Right cardiac atrium (tissue), 5 donors: ENCODE results near the gene SLC22A4. TPM values are rescaled to one million over a fixed set of nuclear protein-coding genes. Genes with fewer than 3 reads are reported as not detected.

Experiments used
- ATAC-seq, 2 donors: fragments of 200-7000 bp; cut with Tn5 transposase; one replicate each; pipeline versions ENCODE4 v1.8.0 to v1.9.1; 2020; ENCODE audit warnings: moderate library complexity in 2 of 2, mild to moderate bottlenecking in 1 of 2
- DNase-seq, 3 donors: peaks; one replicate each; pipeline ENCODE4 v3.0.0-alpha.2; 2020
- H3K27ac ChIP-seq: one replicate; pipeline ENCODE4 v1.5.1; 2013; ENCODE audit warnings: mild to moderate bottlenecking, low read length, control low read depth, moderate library complexity
- H3K27me3 ChIP-seq: one replicate; pipeline ENCODE4 v1.6.1; 2013; ENCODE audit not compliant: control insufficient read depth, insufficient read depth
- H3K4me1 ChIP-seq: one replicate; pipeline ENCODE4 v1.6.1; 2013; ENCODE audit warnings: low read length; ENCODE audit not compliant: control insufficient read depth, insufficient read depth
- H3K4me3 ChIP-seq: one replicate; pipeline ENCODE4 v1.5.1; 2013; ENCODE audit warnings: low read length, control low read depth
- H3K9me3 ChIP-seq: one replicate; pipeline ENCODE4 v1.6.1; 2013; ENCODE audit warnings: low read length; ENCODE audit not compliant: control insufficient read depth
- WGBS: extraction: QIAGEN DNeasy Blood & Tissue Kit; methylation state at CpG from one replicate; pipeline ENCODE4 v1.1.7; 2013; 5-methylcytosine and 5-hydroxymethylcytosine counted together
- intact Hi-C, 4 donors: fragments of 100-400 bp; cut with DNase I; formaldehyde crosslinking; loops; one replicate each; pipeline versions ENCODE4 v1.11.0 to v1.14.0; 2022 to 2023
- polyA plus RNA-seq: library from polyadenylated mRNA; stranded (reverse); fragments of 200-250 nt; gene quantifications from one replicate; pipeline ENCODE4 v1.2.3, GENCODE V29; 2013
- total RNA-seq, 4 donors: library from RNA; stranded (reverse); fragmentation: NEBNext Ultra II Directional; extraction: Animal tissue kit (Norgen Biotek cat#: 25700); gene quantifications; one replicate each; pipeline ENCODE4 v1.2.1, GENCODE V29; 2021
- donor health status: healthy with polysubstance abuse.
- donor health status: DM: no; HTN: yes; CAD: no.
- donor health status: DM: no; HTN: no; CAD: no.
- donor health status: DM: no; HTN: yes; CAD: no; lungs with severe emphysema.
- donor health status: DM: yes; HTN: yes; CAD: no.

Gene SLC22A4
- total and polyA plus RNA-seq, 5 donors: 0.86 to 6.5 (median 2.1) TPM

DNA sequence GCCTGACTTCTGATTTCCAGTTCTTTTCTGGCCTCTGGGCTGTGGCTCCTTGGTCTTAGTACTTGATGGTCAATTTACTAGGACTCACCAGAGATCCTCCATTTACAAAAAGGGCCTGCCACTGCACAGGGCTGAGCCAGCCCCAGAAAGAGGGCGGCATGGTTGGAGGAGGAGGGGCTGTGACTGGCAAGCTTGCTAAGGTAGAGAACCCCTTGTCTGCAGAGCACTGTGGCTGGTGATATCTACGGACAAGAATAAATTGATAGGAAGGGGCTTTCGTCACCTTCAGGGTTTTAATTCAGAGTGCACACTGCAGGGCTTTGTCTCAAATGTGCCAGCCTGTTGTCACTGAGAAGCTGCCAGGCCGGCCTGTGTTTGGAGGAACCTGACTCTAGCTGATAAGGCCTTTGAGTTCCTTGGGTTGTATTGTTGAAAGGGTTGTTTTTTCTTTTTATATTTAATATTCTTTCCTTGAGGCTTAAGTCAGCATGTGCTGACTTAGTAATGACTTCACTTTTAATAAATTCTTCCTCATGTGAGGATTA lies 90.4 kb downstream of the SLC22A4 start:
- peaks cover 8% of the 10 kb centered on the region for H3K4me1 ChIP-seq
- H3K27me3 ChIP-seq: no peaks in the 10 kb centered on the region
- no peak overlapping the region for H3K4me3 ChIP-seq
- no peaks in the 10 kb centered on the region for H3K9me3 ChIP-seq
- DNase-seq (no peak), ATAC-seq (no peak)
- WGBS: 79% methylated on average over 4 of the region's 4 CpGs
- H3K27ac ChIP-seq: no peak overlapping the region
- intact Hi-C loops: loop anchor here in 2 of 4 donors (5.0 to 10.0 kb wide), 2 partner anchors 118 to 440 kb away; no protein-coding TSS in a partner anchor

DNA sequence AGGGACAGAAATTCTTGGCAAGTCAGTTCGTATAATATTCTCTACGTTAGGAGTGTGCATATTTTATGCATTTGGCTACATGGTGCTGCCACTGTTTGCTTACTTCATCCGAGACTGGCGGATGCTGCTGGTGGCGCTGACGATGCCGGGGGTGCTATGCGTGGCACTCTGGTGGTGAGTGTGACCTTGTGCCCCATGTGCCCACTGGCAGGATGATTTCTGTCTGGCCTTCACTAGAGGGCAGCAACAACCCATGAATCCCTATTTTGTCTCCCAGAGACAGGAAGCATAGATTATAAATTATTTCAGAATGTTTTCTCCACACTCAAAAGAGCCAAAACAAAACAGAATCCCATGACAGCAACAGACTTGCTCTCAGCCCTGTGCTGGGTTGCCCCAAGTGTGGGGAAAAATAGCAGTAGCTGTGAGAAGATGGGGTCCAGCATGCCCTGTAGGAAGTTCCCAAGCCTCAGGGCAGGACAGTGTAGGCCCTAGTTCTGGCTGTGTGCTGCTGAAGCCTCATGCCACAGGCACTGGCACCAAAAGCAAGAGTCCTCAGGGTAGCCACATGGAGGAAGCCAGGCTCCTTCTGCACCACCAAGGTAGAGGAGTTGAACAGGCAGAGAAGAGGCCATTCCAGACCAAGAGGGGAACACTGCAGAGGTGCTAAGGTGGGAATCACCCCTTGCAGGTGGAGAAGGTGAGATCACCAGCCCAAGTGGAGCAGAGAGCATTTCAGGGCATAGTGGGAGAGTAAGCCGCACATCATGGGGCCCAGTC lies 91.3 kb downstream of the SLC22A4 start:
- 38% methylated on average over 9 of the region's 9 CpGs for WGBS
- no peaks in the 10 kb centered on the region for H3K9me3 ChIP-seq
- no peak overlapping the region for H3K4me3 ChIP-seq
- peaks cover 10% of the 10 kb centered on the region for H3K4me1 ChIP-seq
- no peak for DNase-seq
- no peak overlapping the region for H3K27ac ChIP-seq
- intact Hi-C loops: loop anchor here in 3 of 4 donors (2.0 to 10.0 kb wide), 3 partner anchors 115 to 439 kb away; no protein-coding TSS in a partner anchor
- peak in 1 of 2 donors; percentile 50 for ATAC-seq
- no peaks in the 10 kb centered on the region for H3K27me3 ChIP-seq

DNA sequence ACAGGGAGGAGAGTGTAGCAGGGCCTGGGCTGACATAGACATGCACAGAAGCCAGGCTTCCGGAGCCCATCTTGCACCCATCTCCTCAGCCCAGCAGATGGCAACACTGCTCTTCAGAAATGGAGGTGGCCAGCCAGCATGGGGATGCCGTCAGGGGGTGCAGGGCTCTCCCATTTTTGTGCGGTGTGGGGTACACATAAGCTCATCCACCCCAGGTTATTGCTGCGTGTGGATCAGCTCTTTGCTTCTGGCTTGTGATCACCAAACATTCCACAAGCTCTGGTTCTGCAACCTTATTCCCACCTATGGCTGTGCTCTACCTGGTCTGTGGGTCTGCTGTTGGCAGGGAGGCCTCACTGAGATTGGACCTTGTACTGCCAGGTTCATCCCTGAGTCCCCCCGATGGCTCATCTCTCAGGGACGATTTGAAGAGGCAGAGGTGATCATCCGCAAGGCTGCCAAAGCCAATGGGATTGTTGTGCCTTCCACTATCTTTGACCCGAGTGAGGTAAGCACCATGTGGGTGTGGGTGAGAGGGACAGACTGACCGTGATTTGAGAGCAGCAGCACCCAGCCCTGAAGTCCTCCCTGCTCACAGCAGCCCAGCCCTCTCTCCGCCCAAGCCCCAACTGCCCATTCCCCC lies 92.6 kb downstream of the SLC22A4 start:
- intact Hi-C loops: loop anchor here in 3 of 4 donors (2.0 to 10.0 kb wide), 3 partner anchors 114 to 438 kb away; no protein-coding TSS in a partner anchor
- H3K4me3 ChIP-seq: no peak overlapping the region
- DNase-seq (peak; percentile 73 to 89 (median 86)), ATAC-seq (peak; percentile 86)
- H3K27ac ChIP-seq: peak overlapping the region; percentile 91
- H3K4me1 ChIP-seq: peaks cover 10% of the 10 kb centered on the region
- 26% methylated on average over 10 of the region's 10 CpGs for WGBS
- H3K27me3 ChIP-seq: no peaks in the 10 kb centered on the region
- no peaks in the 10 kb centered on the region for H3K9me3 ChIP-seq

DNA sequence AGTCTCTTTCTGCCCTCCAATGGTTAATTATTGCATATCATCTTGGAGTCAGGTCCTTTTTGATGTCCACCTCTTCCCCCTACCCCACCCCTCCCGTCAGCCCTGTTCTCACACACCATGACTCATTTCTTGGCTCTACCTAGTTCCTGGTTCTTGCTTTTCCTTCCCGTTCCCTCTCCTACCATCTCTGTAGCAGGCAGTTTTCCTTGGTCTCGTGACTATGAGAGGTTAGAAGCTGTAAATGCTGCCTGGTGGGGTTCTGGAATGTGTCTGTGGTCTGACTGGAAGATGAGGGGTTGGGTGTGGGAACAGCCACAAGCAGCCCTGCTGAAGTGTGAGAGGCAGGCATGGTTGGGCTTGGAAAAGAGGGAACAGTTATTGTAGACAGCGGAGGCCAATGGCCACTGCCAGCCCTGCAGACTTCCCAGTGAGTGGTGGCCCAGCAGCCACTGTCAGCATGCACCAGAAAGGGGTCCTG lies 93.5 kb downstream of the SLC22A4 start:
- Histone ChIP-seq H3K27ac (peak overlapping the region; percentile 97), H3K4me3 (no peak overlapping the region), H3K9me3 (no peaks in the 10 kb centered on the region), H3K27me3 (no peaks in the 10 kb centered on the region), H3K4me1 (peaks cover 10% of the 10 kb centered on the region)
- 19% methylated on average over 4 of the region's 4 CpGs for WGBS
- DNase-seq (peak; percentile 45 to 77 (median 67)), ATAC-seq (peak; percentile 86 to 91)
- intact Hi-C loops: loop anchor here in 3 of 4 donors (2.0 to 10.0 kb wide), 3 partner anchors 113 to 437 kb away; no protein-coding TSS in a partner anchor

DNA sequence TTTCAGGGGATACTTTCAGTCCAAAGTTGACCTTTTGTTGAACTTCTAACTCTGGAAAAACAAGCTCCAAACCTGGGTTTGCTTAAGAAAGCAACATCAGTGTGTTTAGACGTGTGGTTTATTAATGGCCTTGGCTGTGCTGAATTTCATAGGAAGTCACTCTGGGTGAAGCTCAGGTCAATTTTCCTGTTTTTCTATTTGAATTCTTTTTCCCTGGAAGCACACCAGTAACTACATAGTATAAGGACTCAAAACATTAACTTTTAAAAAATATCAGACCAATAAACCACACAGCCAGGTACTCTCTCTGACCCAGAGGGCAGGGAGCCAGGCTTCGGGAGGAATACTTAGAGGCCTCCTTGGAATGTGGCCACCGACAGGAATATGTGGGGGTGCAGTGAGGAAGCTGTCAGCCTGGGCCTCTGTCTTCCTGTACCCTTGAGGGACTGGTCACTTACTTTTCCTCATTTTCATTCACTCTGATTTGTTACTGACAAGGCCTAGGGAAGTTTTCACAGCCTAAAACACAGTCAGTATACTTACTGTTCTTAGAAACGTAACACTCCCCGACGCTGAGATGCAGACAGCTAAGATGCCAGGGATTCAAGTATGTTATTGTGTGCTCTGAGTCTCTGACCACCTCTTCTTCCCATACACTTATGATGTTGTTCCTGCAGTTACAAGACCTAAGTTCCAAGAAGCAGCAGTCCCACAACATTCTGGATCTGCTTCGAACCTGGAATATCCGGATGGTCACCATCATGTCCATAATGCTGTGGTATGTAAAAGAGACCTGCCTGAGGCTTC lies 94.3 kb downstream of the SLC22A4 start:
- peak; percentile 34 to 51 for ATAC-seq
- no peaks in the 10 kb centered on the region for H3K27me3 ChIP-seq
- H3K4me1 ChIP-seq: peaks cover 10% of the 10 kb centered on the region
- no peaks in the 10 kb centered on the region for H3K9me3 ChIP-seq
- intact Hi-C loops: loop anchor here in 2 of 4 donors (5.0 to 10.0 kb wide), 2 partner anchors 114 to 436 kb away; no protein-coding TSS in a partner anchor
- H3K27ac ChIP-seq: peak overlapping the region; percentile 97
- DNase-seq: peak; percentile 37 to 78 (median 69)
- 39% methylated on average over 8 of the region's 8 CpGs for WGBS
- no peak overlapping the region for H3K4me3 ChIP-seq

DNA sequence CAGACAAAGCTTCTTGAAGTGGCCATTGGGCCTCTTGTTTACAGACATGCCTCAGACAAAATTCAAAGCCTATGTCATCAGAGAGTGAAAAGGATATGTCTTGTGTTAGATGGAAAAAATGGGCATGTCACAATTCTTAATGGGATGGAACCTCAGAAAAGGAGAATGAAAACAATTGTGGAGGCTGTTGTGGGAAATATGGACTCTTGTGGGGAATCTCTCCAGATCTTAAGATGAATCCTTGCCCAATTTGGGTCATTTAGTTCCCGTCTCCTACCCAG lies 94.8 kb downstream of the SLC22A4 start:
- no peak overlapping the region for H3K4me3 ChIP-seq
- intact Hi-C loops: loop anchor here in 2 of 4 donors (5.0 to 10.0 kb wide), 2 partner anchors 113 to 436 kb away; no protein-coding TSS in a partner anchor
- peak overlapping the region; percentile 70 for H3K27ac ChIP-seq
- DNase-seq (no peak), ATAC-seq (no peak)
- peaks cover 10% of the 10 kb centered on the region for H3K4me1 ChIP-seq
- WGBS: 80% methylated on average over 1 of the region's 1 CpG
- no peaks in the 10 kb centered on the region for H3K27me3 ChIP-seq
- no peaks in the 10 kb centered on the region for H3K9me3 ChIP-seq

DNA sequence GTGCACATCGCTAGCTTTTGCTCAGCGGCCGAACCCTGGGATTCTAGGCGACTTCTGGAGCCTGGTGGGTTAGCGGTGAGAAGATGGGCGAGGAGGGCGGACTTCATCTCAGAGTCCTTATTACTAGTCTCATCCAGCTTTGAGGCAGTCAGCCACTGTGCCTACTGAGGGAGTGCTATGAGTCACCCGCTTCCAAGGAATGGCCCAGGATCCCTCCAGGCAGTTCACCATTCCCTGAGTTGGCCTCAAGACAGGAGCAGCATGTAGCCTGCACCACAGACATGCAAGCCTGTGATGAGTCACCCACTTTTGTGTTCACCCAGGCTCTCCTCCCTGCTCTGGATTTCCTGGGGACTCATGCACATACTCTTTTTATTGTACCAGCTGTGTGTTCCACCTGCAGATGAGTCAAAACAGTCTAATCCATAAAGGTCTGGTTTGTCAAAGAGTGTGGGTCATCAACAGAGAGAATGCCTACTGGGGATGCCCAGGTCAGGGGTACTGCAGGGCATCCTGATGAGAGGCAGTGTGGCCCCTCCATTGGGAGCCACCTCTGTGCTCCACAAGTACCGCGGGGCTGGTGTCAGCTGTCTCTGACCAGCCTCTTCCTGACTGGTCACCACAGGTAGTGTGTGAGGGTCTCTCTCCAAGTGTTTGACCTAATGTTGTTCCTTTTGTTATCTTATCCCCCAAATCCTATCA lies 95.5 kb downstream of the SLC22A4 start:
- Histone ChIP-seq H3K27me3 (no peaks in the 10 kb centered on the region), H3K4me3 (no peak overlapping the region), H3K27ac (peak overlapping the region; percentile 20), H3K9me3 (no peaks in the 10 kb centered on the region), H3K4me1 (peaks cover 10% of the 10 kb centered on the region)
- ATAC-seq: peak in 1 of 2 donors; percentile 11
- 96% methylated on average over 10 of the region's 10 CpGs for WGBS
- DNase-seq: peak in 1 of 3 donors; percentile 59
- intact Hi-C loops: loop anchor here in 3 of 4 donors (5.0 to 10.0 kb wide), 2 partner anchors 113 to 435 kb away; no protein-coding TSS in a partner anchor

DNA sequence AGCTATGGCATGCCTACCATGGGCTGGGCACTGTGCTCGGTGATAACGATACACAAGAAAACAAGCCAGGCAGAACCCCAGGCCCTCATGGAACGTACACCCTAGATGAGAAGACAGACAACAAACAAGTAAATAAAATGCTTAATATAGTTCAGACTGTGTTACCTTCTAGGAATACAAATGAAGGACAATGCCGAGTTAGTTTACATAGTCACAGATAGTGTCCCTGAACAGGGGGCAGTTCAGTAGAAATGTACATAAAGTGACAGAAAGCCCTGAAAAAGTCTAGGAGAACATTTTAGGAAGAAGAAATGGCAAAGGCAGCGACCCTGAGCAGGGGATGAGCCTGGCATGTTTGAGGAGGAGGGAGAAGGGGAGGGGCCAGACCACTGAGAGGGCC lies 97.1 kb downstream of the SLC22A4 start:
- no peaks in the 10 kb centered on the region for H3K9me3 ChIP-seq
- peaks cover 10% of the 10 kb centered on the region for H3K4me1 ChIP-seq
- WGBS: 75% methylated on average over 5 of the region's 5 CpGs
- intact Hi-C loops: loop anchor here in 1 of 4 donors (5.0 kb wide), 1 partner anchor 111 kb away; no protein-coding TSS in a partner anchor
- DNase-seq: no peak
- no peak overlapping the region for H3K27ac ChIP-seq
- no peak overlapping the region for H3K4me3 ChIP-seq
- no peaks in the 10 kb centered on the region for H3K27me3 ChIP-seq
- ATAC-seq: no peak

DNA sequence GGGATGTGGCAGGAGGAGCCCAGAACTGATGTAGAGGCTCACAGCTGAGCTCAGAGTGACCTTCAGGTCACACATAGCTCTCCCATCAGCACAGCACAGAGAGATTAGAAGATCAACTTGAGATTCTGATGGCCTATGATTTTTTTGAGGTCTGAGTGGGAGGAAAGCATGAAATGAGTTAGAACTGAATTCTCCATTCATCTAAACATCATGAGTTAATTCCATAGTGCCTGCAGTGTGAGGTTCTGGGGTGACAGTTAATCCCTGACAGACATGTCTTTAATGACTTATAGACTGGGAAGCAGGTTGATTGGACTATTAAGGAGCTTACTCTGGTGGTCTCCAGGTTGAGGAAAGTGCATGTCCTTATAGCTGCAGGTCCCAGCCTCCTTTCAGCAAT lies 97.7 kb downstream of the SLC22A4 start:
- Histone ChIP-seq H3K27me3 (no peaks in the 10 kb centered on the region), H3K27ac (no peak overlapping the region), H3K4me3 (no peak overlapping the region), H3K4me1 (peaks cover 7% of the 10 kb centered on the region), H3K9me3 (no peaks in the 10 kb centered on the region)
- intact Hi-C loops: loop anchor here in 1 of 4 donors (5.0 kb wide), 1 partner anchor 110 kb away; no protein-coding TSS in a partner anchor
- ATAC-seq (no peak), DNase-seq (no peak)

DNA sequence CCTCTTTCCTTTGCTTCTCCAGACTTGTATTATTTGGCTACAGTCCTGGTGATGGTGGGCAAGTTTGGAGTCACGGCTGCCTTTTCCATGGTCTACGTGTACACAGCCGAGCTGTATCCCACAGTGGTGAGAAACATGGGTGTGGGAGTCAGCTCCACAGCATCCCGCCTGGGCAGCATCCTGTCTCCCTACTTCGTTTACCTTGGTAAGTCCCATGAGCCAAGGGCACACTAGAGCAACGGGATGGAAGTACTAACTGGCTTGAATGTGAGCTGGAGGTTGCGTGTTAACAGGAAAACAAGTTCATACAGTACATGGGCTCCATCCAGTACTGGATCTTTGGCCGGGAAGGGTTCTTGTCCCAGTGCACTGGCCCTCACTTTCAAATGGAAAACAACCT lies 98.2 kb downstream of the SLC22A4 start:
- H3K4me3 ChIP-seq: no peak overlapping the region
- intact Hi-C loops: loop anchor here in 1 of 4 donors (5.0 kb wide), 1 partner anchor 110 kb away; no protein-coding TSS in a partner anchor
- ATAC-seq: no peak
- no peak for DNase-seq
- no peaks in the 10 kb centered on the region for H3K27me3 ChIP-seq
- no peak overlapping the region for H3K27ac ChIP-seq
- H3K4me1 ChIP-seq: peaks cover 5% of the 10 kb centered on the region
- 85% methylated on average over 8 of the region's 8 CpGs for WGBS
- H3K9me3 ChIP-seq: no peaks in the 10 kb centered on the region
